ENCODE results near the gene GHRL.
A peak's percentile ranks its signal among the peaks of the same experiment; 100 is the strongest.

Gene GHRL

GRCh38 chr3:10328460-10329071 is 35.8 kb upstream of the GHRL start:
- in situ Hi-C loops (cut with HindIII; ENCODE audit: low sequenced_read_pairs) = loop anchor here (25.0 kb wide), 1 partner anchor 384 kb away; no protein-coding TSS in a partner anchor
- H3K4me3 ChIP-seq (ENCODE audit: low read depth, low read length) = no peak overlapping the region
- TF ChIP-seq, protein P1, sequence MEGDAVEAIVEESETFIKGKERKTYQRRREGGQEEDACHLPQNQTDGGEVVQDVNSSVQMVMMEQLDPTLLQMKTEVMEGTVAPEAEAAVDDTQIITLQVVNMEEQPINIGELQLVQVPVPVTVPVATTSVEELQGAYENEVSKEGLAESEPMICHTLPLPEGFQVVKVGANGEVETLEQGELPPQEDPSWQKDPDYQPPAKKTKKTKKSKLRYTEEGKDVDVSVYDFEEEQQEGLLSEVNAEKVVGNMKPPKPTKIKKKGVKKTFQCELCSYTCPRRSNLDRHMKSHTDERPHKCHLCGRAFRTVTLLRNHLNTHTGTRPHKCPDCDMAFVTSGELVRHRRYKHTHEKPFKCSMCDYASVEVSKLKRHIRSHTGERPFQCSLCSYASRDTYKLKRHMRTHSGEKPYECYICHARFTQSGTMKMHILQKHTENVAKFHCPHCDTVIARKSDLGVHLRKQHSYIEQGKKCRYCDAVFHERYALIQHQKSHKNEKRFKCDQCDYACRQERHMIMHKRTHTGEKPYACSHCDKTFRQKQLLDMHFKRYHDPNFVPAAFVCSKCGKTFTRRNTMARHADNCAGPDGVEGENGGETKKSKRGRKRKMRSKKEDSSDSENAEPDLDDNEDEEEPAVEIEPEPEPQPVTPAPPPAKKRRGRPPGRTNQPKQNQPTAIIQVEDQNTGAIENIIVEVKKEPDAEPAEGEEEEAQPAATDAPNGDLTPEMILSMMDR (IDR thresholded peaks at IDR 0.05; ENCODE audit: low read depth, low read length, missing control alignments) = no peak
- DNase-seq (ENCODE audit: low read depth) = no peak

DNA sequence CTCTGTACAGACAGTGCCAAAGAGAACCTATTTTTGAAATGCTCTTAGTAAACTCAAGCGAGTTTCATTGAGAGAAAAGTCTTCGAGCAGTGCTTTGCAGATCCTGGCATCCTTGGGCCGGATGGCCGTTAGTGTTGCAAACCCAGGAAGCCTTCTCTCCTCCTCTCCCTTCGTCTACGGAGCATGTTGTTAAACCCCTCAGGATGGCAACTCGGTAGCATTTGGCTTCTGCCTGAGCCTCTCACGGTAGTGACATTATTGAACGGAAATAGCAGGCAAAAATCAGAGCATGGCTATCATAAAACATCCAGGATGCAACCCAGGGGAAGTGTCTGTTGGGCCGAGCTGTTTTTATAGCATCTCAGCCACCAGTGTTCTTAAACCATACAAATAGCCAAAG is 34.8 kb upstream of the GHRL start:
- DNase-seq (ENCODE audit: low read depth) = no peak
- in situ Hi-C loops (cut with HindIII; ENCODE audit: low sequenced_read_pairs) = loop anchor here (25.0 kb wide), 1 partner anchor 385 kb away; no protein-coding TSS in a partner anchor
- TF ChIP-seq, protein P1 (IDR thresholded peaks at IDR 0.05; ENCODE audit: low read depth, low read length, missing control alignments) = no peak
- H3K4me3 ChIP-seq (ENCODE audit: low read depth, low read length) = no peak overlapping the region

DNA sequence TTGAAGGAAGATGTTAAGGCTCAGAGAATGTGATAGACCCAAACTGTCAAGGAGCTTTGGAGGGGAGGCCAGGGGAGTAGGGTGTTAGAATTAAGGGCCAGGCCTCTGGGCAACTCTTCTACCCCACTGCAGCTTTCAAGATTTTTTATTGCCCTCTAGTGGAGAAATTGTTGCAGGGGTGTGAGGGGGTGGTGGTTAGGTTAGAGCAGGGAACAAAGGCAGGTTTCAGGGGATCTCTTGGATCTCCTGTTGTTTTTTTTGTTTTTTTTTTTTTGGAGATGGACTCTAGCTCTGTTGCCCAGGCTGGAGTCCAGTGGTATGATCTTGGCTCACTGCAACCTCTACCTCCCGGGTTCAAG is 29.6 kb upstream of the GHRL start:
- DNase-seq (ENCODE audit: low read depth) = no peak
- TF ChIP-seq, protein P1 (IDR thresholded peaks at IDR 0.05; ENCODE audit: low read depth, low read length, missing control alignments) = peak; percentile 21
- in situ Hi-C loops (cut with HindIII; ENCODE audit: low sequenced_read_pairs) = no loop called here
- no peak overlapping the region for H3K4me3 ChIP-seq (ENCODE audit: low read depth, low read length)

DNA sequence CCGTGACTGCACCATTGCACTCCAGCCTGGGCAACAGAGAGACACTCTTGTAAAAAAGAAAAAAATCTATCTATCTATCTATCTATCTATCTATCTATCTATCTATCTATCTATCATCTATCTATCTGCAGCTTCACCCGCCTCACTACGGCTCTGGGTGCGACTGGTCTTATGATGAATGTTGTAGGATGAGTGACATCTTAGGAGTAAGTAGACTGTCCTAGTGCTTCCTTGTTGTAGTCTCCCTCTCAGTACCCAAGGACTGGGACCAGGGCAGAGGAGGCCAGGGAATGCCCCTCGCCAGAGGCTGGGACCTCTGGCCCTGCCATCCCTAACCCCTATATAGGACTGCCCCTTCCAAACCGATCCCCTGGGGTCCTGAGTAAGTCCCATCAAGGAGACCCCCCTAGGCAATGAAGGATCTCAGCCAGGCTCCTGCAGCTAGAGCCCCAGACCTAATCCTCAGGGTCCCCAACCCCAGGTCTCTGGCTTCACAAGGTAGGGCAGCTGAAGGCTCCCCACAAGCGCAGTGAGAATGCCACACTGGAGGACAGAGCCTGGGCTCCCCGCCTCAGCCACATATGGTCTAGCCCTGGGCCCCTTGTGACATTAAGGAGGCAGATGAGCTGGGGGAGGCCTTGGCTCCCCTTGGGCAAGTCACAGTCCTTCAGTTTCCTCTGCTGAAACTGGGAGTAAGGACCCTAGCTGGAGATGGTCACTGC is 29.0 kb upstream of the GHRL start:
- in situ Hi-C loops (cut with HindIII; ENCODE audit: low sequenced_read_pairs) = no loop called here
- no peak for DNase-seq (ENCODE audit: low read depth)
- TF ChIP-seq, protein P1 (IDR thresholded peaks at IDR 0.05; ENCODE audit: low read depth, low read length, missing control alignments) = no peak
- H3K4me3 ChIP-seq (ENCODE audit: low read depth, low read length) = peak overlapping the region; percentile 100

GRCh38 chr3:10320320-10320677 is 27.6 kb upstream of the GHRL start:
- no peak for DNase-seq (ENCODE audit: low read depth)
- in situ Hi-C loops (cut with HindIII; ENCODE audit: low sequenced_read_pairs) = no loop called here
- TF ChIP-seq, protein P1 (IDR thresholded peaks at IDR 0.05; ENCODE audit: low read depth, low read length, missing control alignments) = no peak
- H3K4me3 ChIP-seq (ENCODE audit: low read depth, low read length) = peak overlapping the region; percentile 100

DNA sequence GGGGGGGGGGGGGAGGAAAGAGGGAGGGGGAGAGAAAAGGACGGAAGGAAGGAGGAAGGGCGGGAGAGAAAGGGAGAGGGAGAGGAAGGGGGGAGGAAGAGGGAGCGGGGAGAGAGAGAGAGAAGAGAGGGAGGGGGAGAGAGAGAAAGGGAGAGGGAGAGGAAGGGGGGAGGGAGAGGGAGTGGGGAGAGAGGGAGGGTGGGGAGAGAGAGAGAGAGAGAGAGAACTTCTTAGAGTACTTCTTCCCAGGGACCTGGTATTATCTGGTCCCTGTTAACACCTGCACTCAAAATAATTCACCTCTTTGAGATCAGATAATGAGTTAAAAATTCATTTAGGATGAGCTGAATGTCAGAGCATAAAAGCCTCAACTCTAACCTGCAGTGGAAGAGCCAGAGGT is 27.1 kb upstream of the GHRL start:
- TF ChIP-seq, protein P1 (IDR thresholded peaks at IDR 0.05; ENCODE audit: low read depth, low read length, missing control alignments) = no peak
- no peak for DNase-seq (ENCODE audit: low read depth)
- H3K4me3 ChIP-seq (ENCODE audit: low read depth, low read length) = peak overlapping the region; percentile 100
- in situ Hi-C loops (cut with HindIII; ENCODE audit: low sequenced_read_pairs) = no loop called here

All from astrocyte of the cerebellum (primary cell).